Measurements from ENCODE around the gene RAP2A. TPM values are rescaled to one million over a fixed set of nuclear protein-coding genes. Genes with fewer than 3 reads are reported as not detected.

Gene RAP2A
- total and polyA plus RNA-seq, 4 donors = 7.5 to 46.0 (median 23.7) TPM

GRCh38 chr13:97392020-97392419 is 41.9 kb upstream of the RAP2A start:
- Histone ChIP-seq H3K4me3 (no peak overlapping the region), H3K36me3 (ENCODE audit: control insufficient read depth in 4 of 4, insufficient read depth in 4 of 4, low read length in 4 of 4) (peaks cover 5 to 25% (median 12%) of the 10 kb centered on the region in 4 donors), H3K9ac (ENCODE audit: insufficient read depth in 1 of 2, low read length in 2 of 2) (no peak overlapping the region), H3K9me3 (ENCODE audit: control insufficient read depth in 4 of 4, insufficient read depth in 3 of 4, low read length in 3 of 4) (peaks cover 0 to 2% (median 0%) of the 10 kb centered on the region in 4 donors), H3K27me3 (ENCODE audit: control insufficient read depth in 3 of 3, insufficient read depth in 3 of 3, low read length in 2 of 3) (no peaks in the 10 kb centered on the region), H3K27ac (ENCODE audit: low read depth in 1 of 2, low read length in 1 of 2) (no peak overlapping the region), H3K4me1 (ENCODE audit: control insufficient read depth in 5 of 5, insufficient read depth in 5 of 5, low read length in 5 of 5) (peaks cover 0 to 7% (median 4%) of the 10 kb centered on the region in 5 donors)
- DNase-seq = no peak
- WGBS, 2 donors = 67 to 90% methylated on average over 1 of the region's 1 CpG
- no peak for ATAC-seq (ENCODE audit: insufficient read depth, low FRiP score)
- TF ChIP-seq CTCF (IDR thresholded peaks at IDR 0.05; ENCODE audit: control extremely low read depth, extremely low read depth) = no peak

GRCh38 chr13:97394542-97394941 is 39.4 kb upstream of the RAP2A start:
- Histone ChIP-seq H3K4me1 (ENCODE audit: control insufficient read depth in 5 of 5, insufficient read depth in 5 of 5, low read length in 5 of 5) (peaks cover 0 to 12% (median 4%) of the 10 kb centered on the region in 5 donors), H3K4me3 (no peak overlapping the region), H3K27ac (ENCODE audit: low read depth in 1 of 2, low read length in 1 of 2) (no peak overlapping the region), H3K36me3 (ENCODE audit: control insufficient read depth in 4 of 4, insufficient read depth in 4 of 4, low read length in 4 of 4) (peaks cover 2 to 16% (median 9%) of the 10 kb centered on the region in 4 donors), H3K27me3 (ENCODE audit: control insufficient read depth in 3 of 3, insufficient read depth in 3 of 3, low read length in 2 of 3) (no peaks in the 10 kb centered on the region), H3K9ac (ENCODE audit: insufficient read depth in 1 of 2, low read length in 2 of 2) (no peak overlapping the region), H3K9me3 (ENCODE audit: control insufficient read depth in 4 of 4, insufficient read depth in 3 of 4, low read length in 3 of 4) (no peaks in the 10 kb centered on the region)
- no peak for ATAC-seq (ENCODE audit: insufficient read depth, low FRiP score)
- DNase-seq = no peak
- TF ChIP-seq CTCF (IDR thresholded peaks at IDR 0.05; ENCODE audit: control extremely low read depth, extremely low read depth) = no peak

DNA sequence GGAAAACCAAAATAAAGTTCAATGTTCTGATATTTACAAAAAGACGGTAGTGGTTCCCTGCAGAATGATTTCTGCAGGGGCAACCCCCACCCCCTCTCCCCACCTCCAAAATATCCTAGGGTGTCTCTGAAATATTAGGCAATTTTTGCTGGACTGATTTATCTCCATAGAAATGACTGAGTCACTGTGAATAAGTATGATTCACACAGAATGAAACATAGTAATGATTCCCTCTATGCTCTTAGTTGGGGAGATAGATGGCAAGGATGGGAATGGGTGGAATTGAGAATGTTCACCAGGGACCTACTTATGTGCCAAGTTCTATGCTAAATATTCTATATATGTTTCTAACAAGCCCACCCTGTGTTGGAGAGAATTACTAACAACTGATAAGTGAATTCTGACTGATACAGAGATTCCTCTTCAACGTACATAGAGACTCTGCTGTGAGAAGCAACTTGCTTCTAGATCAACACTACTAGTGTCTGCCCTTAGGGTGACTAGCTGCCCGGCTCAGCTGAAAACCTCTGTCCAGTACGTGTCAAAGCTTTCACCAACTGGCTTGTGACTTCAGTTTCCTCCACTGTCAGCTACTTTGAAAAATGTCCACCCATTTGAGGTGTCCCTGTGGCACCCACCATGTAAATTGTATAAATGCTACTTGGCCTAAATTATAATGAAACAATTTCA is 38.4 kb upstream of the RAP2A start:
- no peak for TF ChIP-seq CTCF (IDR thresholded peaks at IDR 0.05; ENCODE audit: control extremely low read depth, extremely low read depth)
- WGBS, 2 donors = 92 to 93% methylated on average over 4 of the region's 4 CpGs
- no peak for ATAC-seq (ENCODE audit: insufficient read depth, low FRiP score)
- DNase-seq = no peak
- Histone ChIP-seq H3K27ac (ENCODE audit: low read depth in 1 of 2, low read length in 1 of 2) (peak overlapping the region in 1 of 2 donors; percentile 57), H3K4me1 (ENCODE audit: control insufficient read depth in 5 of 5, insufficient read depth in 5 of 5, low read length in 5 of 5) (peaks cover 0 to 12% (median 4%) of the 10 kb centered on the region in 5 donors), H3K9me3 (ENCODE audit: control insufficient read depth in 4 of 4, insufficient read depth in 3 of 4, low read length in 3 of 4) (no peaks in the 10 kb centered on the region), H3K27me3 (ENCODE audit: control insufficient read depth in 3 of 3, insufficient read depth in 3 of 3, low read length in 2 of 3) (no peaks in the 10 kb centered on the region), H3K9ac (ENCODE audit: insufficient read depth in 1 of 2, low read length in 2 of 2) (no peak overlapping the region), H3K4me3 (no peak overlapping the region), H3K36me3 (ENCODE audit: control insufficient read depth in 4 of 4, insufficient read depth in 4 of 4, low read length in 4 of 4) (peaks cover 2 to 16% (median 9%) of the 10 kb centered on the region in 4 donors)
